GM12874 (cell line): ENCODE measurements around the gene PRKAG1.

Source experiments
- TF ChIP-seq, protein P1 (sequence below): IDR thresholded peaks from 2 replicates; pipeline ENCODE4 v1.5.1; 2011; ENCODE audit warnings: low read depth, mild to moderate bottlenecking, control low read depth, low read length, moderate library complexity; ENCODE audit not compliant: insufficient read depth

Gene PRKAG1

DNA sequence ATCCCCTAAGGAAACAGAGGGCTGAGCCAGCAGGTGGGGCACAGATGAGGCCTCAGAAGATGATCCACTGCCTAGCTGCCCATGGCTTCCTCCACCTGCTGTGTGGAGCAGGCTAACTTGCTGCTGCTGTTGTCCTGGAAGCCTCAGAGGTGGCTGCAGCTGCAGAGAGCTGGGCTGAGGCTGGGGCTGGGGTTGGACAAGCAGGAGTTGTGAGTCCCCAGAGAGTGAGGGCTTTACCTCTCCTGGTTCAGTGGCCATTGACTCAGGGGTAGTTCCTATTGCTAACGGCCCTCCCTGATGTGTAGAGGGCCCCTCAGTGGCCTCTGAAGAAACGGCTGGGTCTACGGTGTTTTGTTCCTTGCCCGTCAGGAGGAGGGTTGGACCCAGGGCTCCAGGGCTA is 13.7 kb upstream of the PRKAG1 start:
- TF ChIP-seq, protein P1, sequence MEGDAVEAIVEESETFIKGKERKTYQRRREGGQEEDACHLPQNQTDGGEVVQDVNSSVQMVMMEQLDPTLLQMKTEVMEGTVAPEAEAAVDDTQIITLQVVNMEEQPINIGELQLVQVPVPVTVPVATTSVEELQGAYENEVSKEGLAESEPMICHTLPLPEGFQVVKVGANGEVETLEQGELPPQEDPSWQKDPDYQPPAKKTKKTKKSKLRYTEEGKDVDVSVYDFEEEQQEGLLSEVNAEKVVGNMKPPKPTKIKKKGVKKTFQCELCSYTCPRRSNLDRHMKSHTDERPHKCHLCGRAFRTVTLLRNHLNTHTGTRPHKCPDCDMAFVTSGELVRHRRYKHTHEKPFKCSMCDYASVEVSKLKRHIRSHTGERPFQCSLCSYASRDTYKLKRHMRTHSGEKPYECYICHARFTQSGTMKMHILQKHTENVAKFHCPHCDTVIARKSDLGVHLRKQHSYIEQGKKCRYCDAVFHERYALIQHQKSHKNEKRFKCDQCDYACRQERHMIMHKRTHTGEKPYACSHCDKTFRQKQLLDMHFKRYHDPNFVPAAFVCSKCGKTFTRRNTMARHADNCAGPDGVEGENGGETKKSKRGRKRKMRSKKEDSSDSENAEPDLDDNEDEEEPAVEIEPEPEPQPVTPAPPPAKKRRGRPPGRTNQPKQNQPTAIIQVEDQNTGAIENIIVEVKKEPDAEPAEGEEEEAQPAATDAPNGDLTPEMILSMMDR: no peak

DNA sequence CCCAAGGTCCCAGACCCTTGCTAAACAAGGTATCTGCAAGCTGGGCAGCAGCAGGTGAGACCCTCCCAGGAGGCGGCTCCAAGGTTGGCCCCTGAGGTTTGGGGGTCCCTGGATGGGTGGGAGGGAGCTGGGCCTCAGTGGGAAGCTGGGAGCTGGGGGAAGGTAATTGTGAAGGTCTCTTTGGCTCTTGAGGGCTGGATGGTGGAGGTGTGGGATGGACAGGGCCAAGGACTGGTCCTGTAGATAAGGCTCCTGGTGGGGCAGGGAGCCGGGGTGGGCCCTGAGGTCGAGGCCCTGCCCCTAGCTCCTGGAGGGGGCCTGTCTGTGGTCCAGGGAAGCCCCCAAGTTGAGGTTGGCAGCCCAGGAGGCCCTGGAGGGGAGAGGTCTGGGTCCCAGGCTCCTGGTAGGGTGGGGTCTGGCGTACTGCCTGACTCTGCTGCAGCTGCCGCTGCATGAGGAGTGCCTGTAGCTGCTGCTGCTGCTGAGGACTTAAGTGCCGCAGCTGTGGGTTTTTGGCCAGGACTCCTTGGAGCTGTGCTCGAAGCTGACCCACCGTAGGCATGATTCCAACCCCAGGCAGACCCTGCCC is 13.1 kb upstream of the PRKAG1 start:
- TF ChIP-seq, protein P1: no peak

DNA sequence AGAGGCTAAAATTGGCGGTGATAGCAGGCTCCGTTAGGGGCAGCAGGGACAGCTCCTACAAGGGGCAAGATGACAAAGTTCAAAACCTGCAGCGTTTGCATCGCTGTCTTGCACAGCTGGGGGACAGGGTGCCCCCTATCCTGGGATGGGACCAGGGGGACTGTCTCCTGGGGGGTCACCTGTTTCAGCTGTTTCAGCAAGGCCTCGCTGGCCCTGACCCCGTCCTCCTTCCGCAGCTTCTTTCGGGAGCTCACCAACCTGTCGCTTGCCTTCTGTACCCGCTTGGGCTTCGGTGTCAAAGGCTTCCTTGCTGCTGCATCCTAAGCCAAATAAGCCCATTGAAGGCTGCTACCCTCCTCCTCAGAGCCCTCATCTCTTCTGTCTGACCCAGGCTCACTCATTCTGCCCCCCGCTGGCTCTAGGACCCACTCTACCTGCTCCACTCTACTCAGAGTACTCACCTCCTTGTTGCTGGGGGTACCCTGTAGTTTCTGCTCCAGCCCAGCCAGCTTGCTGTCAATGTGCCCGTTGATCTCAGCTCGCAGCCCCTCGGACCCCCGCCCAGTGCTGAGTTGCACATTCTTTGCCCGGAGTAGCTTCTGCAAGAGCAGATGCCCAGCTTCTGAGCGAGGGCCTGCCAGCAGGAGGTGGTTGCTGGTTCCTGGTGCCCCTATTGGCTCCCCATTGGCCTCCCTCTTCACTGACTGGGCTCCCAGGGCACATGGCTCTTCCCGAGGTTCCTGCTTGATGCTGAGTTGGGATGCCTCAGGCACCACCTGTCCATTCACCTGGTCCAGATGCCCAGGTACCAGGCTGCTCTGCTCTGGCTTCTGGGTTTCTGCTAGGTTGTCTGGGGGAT is 12.4 kb upstream of the PRKAG1 start:
- TF ChIP-seq, protein P1: no peak

DNA sequence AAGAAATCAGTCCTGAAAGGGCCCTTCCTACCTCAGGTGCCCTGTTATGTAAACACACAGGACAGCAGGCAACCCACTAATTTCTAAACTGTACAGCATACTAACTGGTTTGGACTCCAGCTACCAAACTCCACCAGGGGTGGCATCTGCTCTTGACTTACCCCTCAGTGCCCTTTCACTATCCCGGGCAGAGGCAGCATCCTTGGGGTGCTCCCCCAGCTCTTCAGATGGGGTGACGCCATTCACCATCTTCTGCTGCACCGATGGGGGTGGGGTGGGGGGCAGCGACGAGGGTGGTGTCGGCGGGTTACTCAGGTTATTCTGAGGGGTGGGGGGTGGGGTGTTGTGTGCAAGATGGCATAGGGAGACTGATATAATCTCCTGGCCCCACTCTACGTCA is 11.5 kb upstream of the PRKAG1 start:
- TF ChIP-seq, protein P1: no peak

DNA sequence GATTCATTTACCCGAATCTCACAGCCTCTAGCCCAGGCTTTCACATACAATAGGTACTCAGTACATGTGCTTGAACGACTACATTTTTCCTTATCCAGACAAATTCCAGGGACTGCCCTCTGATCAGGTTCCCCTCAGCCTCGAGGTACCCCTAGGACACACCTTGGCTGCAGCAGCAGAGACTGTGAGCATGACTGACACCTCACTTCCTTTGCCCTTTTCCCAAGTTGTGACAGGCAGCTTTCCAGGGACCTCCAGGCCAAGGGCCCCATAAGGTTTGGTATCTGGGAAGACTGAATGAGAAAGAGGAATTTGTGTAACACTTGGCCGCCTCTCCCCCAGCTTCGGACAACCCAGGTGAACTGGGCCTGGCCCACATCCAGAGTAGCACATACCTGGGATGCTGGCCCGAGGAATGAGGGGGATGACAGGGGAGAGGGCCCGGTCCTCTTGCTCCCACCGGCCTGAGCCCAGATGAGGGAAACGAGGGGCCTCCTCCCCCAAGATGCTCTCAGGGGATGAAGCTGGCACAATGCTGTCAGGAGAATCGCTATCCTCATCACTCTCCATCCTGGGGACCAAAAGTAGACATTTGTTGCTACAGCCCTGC is 10.2 kb upstream of the PRKAG1 start:
- TF ChIP-seq, protein P1: no peak

DNA sequence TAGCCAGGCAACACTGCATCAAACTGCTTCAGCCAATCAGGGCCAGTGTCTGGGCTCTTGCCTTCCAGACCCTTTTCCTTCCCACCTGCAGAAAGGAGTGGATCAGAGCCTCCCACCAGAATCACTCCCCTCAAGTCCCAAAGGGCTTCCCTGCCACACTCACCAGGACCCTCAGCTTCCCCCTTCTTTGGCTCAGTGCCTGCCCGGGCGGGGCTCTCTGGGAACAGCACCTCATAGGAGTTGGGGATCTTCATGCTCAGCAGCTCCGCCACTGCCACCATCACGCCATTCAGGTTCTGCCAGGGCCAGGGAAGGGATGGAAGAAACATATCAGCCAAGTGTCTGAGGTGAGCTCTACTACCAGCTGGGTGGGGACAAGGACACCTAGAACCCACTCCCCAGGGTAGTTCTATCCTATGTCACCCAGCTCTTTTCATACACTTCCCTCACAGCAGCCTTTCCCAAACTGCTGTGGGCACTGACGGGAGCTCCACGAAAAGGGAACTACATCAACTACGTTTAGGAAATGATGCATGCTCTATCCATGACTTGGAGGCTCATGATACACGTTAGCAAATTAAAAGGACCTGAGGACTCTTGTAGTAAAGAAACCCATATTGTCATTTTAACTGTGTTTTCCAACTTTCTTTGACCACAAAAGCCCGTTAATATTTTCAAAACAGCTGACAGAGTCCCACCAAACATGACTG is 9.4 kb upstream of the PRKAG1 start:
- TF ChIP-seq, protein P1: no peak
